ENCODE measurements around the gene CRACR2B.
A peak's percentile ranks its signal among the peaks of the same experiment; 100 is the strongest.

The CRACR2B gene

DNA sequence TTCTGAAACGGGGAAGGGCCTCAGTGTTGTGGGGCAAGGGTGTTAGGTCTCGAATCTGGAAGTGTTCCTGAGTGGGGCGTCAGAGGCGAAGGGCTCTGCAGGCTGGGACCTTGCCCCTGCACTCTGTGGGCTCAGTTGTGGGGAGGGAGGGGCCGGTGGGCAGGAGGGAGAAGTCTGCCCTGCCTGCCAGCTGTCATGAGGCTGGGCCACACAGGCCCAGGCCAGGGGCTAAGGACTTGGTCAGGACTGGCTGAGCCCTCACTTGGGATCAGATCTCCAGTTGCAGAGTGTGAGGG, at the start of gene CRACR2B:
TSS of gene CRACR2B (plus strand) at position 23 of the 296 bp plus-strand sequence. CDS start 689 bp downstream, outside the sequence.
- no peak for DNase-seq

GRCh38 chr11:778976-779954, 48.5 kb upstream of the CRACR2B start:
- no peak for DNase-seq

- DNase-seq = no peak
Measured at GRCh38 chr11:779955-780532, 47.7 kb upstream of the CRACR2B start.

DNA sequence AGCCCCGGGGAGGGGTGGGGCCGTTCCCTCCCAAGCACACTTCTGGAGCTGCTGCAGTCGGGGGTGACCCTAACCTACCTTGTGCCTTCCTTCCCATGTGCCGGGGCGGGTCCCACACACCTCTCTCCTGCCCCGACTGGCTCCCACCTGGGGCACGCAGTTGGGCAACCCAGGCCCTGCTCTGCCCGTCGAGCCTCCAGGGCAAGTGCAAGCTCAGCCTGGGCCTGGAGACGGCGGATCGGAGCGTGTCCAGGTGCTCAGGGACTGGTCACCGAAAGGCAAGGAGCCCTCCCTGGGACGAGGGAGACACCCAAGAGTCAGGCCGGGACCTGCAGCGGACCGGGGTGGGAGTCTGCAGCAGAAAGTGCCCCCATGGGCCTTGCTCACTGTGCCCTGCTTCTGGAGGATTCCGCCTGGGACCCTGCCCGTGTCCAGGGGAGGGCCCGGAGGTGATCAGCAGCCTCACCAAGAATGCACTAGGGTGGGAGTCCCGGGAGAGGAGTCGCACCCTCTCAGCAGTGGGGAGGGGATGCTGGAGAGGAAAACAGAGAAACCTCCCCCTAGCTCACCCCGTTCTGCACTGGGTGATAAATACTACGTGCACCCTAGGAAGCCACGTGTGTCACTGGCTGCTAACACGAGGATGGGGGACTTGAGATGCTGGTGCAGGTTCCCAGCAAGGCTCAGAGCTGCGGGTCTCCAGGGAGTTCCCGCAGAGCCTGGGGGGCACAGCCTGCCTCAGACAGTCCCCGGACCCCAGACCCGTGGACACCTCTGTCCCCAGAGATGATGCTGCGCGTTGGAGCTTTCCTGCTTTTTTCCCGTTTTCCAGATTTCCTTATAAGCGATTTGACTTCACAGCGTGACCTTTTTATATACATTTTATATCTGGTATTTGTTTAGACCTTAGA, 45.2 kb upstream of the CRACR2B start:
- DNase-seq = no peak

DNA sequence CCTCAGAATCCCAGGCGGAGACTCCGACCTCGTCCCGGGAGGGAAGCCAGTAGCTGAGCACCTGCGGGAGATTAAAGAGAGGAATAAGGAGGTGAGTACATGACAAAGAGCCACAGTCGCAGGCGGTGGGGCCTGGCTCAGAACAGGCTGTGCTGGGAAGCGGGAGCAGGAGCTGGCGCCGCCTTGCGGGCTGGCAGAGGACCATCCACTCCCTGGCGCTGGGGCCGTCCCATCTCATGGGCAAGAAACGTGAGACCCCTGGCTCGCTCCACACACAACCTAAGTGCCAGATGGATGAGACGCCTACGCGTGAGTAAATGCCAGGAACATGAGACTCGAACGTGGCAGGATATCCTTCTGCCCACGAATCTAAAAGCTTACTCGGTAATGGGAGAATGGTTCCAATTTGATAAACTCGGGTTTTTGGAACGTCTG, 44.1 kb upstream of the CRACR2B start:
- no peak for DNase-seq

GRCh38 chr11:786235-787083, 41.3 kb upstream of the CRACR2B start:
- no peak for DNase-seq

DNA sequence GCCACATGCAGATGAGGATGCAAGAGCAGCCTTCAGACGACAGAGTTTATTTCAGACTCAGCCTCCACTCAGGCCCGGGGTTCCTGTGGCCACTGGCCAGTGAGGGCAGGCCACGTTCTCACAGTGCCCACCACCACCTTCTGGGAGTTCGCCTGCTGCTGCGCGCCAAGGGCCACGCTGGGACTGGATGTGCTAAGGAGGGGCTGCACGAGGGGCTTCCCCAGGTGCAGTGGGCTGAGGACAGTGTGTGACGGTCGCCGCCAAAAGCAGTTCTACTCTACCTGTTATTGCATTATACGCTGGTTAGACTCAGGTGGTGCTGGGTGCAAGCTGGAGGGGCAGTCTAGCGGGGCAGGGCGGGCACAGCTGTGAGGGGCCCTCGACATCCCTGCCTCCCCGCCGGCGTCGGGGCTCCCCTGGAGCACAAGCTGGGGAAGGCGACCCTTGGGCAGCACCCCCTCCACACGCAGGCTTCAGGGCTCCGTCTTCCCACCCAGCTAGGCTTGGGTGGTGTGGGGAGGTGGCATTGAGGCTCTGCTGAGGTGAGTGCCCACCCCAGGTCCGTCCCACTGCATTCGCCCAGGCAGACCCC, 40.5 kb upstream of the CRACR2B start:
- no peak for DNase-seq

DNA sequence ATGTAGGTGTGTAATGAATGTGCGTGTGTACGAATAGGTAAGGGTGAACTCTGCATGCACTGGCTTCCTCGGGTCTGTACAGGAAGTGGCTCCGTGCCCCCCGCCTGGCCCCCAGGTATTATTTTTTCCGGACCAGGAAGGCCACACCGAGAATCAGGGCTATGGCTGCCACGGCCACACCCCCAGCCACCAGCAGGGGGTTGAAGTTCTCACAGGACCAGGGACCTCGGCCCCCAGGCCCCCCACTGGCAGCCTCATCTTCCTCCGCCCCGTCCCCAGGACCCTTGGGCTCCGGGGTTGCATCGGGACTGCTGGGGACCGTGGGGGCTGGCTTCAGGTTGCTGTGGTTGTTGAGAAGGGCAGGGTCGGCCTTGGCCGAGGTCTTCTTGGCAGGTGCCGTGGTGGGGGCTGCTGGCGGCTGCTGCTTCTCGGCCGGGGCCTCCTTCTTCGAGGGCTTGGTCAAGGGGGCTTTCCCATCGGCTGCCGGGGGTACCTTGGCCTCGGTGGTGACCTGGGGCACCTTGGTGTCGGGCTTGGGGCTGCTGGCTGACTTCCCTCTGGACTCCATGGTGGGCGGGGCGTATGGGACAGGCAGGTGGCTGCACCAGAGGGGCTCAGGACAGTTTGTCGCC, 39.6 kb upstream of the CRACR2B start:
- no peak for DNase-seq

DNA sequence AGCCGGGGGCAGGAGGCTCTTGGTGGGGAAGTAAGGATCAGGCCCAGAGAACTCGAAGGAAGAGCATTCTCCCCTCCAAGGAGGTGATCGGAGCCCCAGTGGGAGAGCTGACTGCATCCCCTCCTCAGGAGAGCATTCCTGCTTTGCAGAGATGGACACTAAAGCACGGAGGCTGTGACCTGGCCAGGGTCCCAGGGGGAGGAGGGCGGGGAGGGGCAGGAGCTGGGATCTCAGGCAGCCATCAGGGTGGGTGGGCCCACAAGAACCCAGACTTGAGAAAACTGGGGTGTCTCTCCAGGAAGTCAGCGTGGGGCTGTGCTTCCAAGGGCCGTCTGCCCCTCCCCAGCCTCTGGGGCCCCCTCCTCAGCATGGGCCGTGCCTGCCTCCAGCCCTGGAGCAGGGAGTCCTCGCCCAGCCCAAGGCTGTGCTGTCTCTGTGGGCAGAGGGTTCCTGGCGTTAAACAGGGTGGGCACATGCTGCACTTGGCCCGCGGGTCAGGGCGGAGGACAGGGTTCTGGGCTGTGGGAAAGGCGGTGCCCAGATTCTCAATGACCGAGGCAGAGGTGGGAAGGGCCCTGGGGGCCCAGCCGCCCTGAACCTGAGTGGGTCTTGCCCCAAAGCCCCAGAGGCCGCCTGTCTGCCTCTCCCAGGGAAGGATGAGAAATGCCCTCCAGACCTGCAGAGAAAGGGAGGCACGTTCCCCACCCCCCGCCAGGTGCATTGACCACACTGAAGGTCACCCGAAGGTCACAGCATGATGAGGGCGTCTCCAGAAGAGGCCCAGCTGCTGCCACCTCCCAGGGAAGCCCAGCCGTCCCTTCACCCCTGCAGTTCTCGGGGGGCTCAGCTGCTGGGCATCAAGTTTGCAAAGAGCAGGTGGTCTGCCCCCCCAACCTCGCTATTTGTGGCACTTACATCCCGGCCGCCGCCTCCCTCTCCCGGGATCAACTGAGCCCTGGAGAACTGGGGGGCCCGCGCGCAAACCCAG, 38.5 kb upstream of the CRACR2B start:
- DNase-seq = no peak

- peak; percentile 57 for DNase-seq
Measured at GRCh38 chr11:789943-790342, 37.8 kb upstream of the CRACR2B start, which contains the start of gene CEND1. CEND1 (minus strand) TSS chr11:790090; CDS start chr11:788576, 1,514 bp downstream.

GRCh38 chr11:790721-791564, 36.8 kb upstream of the CRACR2B start:
- no peak for DNase-seq

- DNase-seq = no peak
Measured at GRCh38 chr11:791658-792534, 35.8 kb upstream of the CRACR2B start.

DNA sequence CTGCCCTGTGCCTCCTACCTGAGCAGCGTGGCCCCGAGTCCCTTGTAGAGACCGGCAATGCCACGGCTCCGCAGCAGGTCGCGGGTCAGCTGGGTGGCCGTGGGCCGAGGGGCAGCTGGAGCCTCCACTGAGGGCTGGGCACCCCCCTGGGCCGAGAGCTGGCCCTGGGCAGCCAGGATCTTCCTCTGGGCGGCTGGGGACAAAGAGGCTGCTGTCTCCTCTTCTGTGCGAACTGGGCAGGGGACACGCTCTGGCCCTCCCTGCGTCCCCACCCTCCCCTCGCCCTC, 35.2 kb upstream of the CRACR2B start:
- DNase-seq = no peak

DNA sequence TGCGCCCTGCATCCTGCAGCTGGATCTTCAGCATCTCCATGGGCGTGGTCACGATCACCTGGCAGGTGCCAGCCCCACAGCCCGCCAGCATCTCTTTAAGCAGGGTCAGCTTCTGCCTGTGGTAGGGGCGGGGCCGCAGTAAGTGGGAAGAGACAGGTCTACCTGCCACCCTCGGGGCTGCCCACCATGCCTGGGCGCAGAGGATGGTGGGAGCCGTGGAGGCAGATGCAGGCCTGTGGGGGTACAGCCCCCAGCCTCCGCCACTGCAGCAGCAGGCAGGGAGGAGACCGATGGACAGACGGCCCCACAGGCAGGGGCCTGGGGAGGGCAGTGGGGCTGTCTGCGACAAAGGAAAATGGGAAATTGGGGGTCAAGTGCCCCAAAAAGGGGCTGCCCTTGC, 34.8 kb upstream of the CRACR2B start:
- DNase-seq = no peak

DNA sequence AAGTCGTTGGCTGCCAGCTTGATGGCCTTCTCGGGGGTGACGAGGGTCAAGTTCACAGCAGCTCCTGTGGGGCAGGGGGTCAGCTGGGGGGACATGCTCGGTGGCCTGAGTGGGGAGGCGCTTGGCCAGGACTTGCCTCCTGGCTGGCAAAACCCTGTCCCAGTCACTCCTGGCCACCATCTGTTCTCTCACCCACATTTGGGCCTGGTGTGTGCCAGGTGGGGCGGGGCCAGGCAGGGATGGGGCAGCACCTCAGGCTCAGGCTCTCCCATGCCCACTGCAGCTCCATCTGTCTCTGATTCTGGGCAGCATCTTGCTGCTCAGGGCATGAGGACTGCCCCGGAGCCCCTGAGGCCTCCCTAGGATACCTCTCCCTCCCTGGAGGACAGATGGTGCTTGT, 34.2 kb upstream of the CRACR2B start:
- no peak for DNase-seq

- DNase-seq = no peak
Measured at GRCh38 chr11:794013-794765, 33.5 kb upstream of the CRACR2B start.
